Transverse colon (tissue), 3 donors: ENCODE results near the gene PPP1R13B.

Experiments used
- CTCF ChIP-seq, 5 experiments: fragments of 200-600 bp in 3 of 5; fragments of 450-650 bp in 2 of 5; sonication (generic) in 3 of 5; IDR thresholded peaks; 1 replicate in 2 of 5; 2 replicates in 3 of 5; pipeline ENCODE4 v1.5.1; 2016 to 2017; ENCODE audit warnings: antibody characterized with exemption in 5 of 5, inconsistent platforms in 3 of 5, mild to moderate bottlenecking in 2 of 5, moderate library complexity in 1 of 5
- POLR2A ChIP-seq: fragments of 450-650 bp; IDR thresholded peaks from one replicate; pipeline ENCODE4 v1.6.1; 2016; ENCODE audit warnings: antibody characterized with exemption, mild to moderate bottlenecking, moderate library complexity

DNA sequence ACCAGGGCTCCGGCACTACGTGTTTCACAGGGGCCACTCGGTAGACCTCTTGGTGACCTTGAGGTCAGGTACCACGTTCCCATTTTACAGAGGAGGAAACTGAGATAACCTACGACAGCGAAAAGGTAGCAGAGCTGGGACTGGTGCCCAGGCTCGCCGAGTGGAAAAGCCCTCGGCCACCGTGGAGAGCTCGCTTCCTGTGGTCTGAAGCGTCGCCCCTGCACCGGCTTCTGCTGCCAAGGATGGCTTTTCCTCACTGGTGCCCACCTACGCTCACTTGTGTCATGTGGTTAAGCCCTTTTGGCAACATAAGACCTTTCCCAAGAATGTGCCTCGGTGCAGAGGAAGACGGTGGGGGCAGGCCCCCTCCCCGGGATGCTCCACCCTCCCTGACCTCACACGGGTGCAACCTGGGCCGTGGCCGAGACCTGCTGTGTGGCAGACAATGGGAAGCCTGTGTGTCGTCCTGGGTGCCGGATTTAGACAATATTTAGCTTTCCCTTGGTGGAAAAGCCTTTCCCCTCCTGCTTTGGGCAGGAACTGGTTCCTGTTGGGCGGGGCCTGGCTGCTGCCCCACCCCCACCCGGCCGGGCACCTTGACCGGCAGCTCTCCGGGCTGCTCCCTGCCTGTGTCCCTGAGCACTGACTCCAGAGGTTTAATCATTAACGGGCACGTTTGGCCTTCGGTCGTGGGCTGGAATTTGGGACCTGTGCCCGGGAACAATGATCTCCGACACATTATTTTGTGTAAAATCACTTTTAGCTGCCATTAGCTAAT is 32.4 kb upstream of the PPP1R13B start:
- peak; percentile 55 for TF ChIP-seq POLR2A
- TF ChIP-seq CTCF (IDR thresholded peaks at IDR 0.05) = no peak
